ENCODE results near the gene STX3. TPM values are rescaled to one million over a fixed set of nuclear protein-coding genes. Genes with fewer than 3 reads are reported as not detected.
A peak's percentile ranks its signal among the peaks of the same experiment; 100 is the strongest.

STX3 gene
- total RNA-seq, 5 donors from 2014 or later (not counting 1 experiment from before 2014, with no cell fraction given) = 8.9 to 13.3 (median 11.4) TPM

DNA sequence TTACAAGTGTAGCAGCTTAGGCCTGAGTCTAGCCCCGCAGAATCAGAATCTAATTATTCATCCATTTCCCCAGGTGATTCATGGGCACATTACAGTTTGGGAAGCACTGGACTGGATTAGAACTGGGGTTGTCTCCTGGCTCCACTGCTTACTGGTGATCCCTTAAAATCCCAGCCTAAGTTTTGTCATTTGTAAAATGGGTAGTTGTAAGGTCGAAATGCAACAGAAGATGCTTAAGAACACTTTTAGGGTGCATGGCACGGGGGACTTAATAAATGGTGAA lies 1.3 kb downstream of the STX3 start:
- Mint-ChIP-seq H3K4me1 (peaks cover 28 to 36% (median 29%) of the 10 kb centered on the region in 3 donors), H3K4me3 (peak overlapping the region; percentile 82 to 95 (median 85)), H3K27ac (peak overlapping the region in 1 of 2 donors; percentile 34), H3K36me3 (peaks cover 3% of the 10 kb centered on the region), H3K9me3 (no peaks in the 10 kb centered on the region), H3K27me3 (no peaks in the 10 kb centered on the region)
- DNase-seq (no peak), ATAC-seq (replicated peaks in 1 of 4) (no peak)
- H3K9me3 ChIP-seq = no peaks in the 10 kb centered on the region
- H3K27me3 ChIP-seq (replicated peaks in 1 of 2; ENCODE audit: control insufficient read depth in 2 of 2, extremely low read depth in 1 of 2, insufficient read depth in 2 of 2, low read length in 1 of 2) = peaks cover 0 to 3% of the 10 kb centered on the region in 2 experiments
- H3K36me3 ChIP-seq (ENCODE audit: control insufficient read depth in 2 of 2, extremely low read depth in 1 of 2, insufficient read depth in 1 of 2, low read length in 1 of 2) = no peaks in the 10 kb centered on the region
- WGBS (ENCODE audit: insufficient coverage) = 69% methylated on average over 2 of the region's 3 CpGs
- no peak overlapping the region for H3K27ac ChIP-seq (ENCODE audit: low read length)
- POLR2A ChIA-PET = interaction anchor here in 1 of 2 donors (0.7 kb wide), 1 partner anchor 45 kb away, joined by 6 read pairs; no protein-coding TSS in a partner anchor
- no peak overlapping the region for H3K4me3 ChIP-seq (ENCODE audit: control insufficient read depth in 1 of 2, extremely low read depth in 1 of 2, low read length in 1 of 2)
- peaks cover 6 to 24% of the 10 kb centered on the region in 2 experiments for H3K4me1 ChIP-seq (ENCODE audit: control insufficient read depth in 1 of 2, extremely low read depth in 1 of 2, insufficient read depth in 2 of 2, low read length in 2 of 2)
- CTCF ChIA-PET = interaction anchor here (0.6 to 3.6 kb wide), 4 partner anchors 8 to 48 kb away, joined by 3 to 28 read pairs (median 6); no protein-coding TSS in a partner anchor

DNA sequence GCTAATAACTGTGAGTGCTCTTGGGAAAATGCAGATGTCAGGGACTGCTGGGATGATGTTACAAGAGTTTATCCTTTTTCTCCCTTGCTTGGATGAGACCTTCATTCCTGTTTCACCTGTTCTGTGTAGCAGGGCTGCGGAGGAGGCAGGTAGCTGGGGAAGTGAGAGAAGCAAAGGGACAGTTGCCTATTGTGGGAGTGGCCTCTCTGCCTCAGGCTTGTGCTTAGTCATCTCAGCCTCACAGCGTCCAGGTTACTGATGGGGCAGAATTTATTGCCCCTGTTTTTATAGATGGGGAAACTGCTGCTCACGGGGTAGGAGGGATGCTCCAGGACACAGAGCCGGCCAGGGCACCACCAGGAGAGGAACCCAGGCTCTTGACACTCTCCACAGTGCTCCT lies 1.7 kb downstream of the STX3 start:
- no peak overlapping the region for H3K4me3 ChIP-seq (ENCODE audit: control insufficient read depth in 1 of 2, extremely low read depth in 1 of 2, low read length in 1 of 2)
- H3K27ac Mint-ChIP-seq = peak overlapping the region in 1 of 2 donors; percentile 23
- H3K4me1 Mint-ChIP-seq = peaks cover 28 to 36% (median 29%) of the 10 kb centered on the region in 3 donors

DNA sequence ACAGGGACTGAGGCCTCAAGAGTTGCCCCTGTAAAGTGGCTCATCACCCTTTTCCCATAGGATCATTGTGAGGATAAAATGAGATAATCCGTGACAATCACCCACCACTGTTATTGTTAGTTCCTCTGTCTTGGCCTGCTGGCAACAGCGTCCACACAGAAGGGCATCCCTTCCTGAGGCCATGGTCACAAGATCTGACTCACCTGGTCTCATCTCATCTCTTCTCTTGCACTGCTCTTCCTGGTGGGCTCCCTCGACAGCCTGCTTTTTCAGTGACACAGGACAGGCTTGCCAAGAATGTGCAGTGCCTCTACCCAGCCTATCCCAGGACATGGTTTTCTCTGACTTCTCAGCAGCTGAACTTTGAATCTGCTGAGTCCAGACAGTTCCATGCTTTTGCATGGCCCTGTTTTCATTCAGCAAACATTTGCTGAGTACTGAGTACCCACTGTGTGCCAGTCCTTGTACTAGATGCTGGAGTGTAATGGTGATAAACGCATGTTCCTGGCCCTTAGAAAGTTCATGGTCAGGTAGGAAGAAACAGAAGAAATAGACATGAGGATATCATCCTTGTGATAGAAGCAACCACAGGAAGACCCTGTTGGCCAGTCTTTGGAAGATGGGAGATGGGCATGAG lies 3.3 kb downstream of the STX3 start:
- Mint-ChIP-seq H3K27me3 (no peaks in the 10 kb centered on the region), H3K4me1 (peaks cover 28 to 36% (median 29%) of the 10 kb centered on the region in 3 donors), H3K4me3 (no peak overlapping the region), H3K36me3 (peaks cover 6% of the 10 kb centered on the region), H3K9me3 (no peaks in the 10 kb centered on the region), H3K27ac (no peak overlapping the region)
- peaks cover 6 to 24% of the 10 kb centered on the region in 2 experiments for H3K4me1 ChIP-seq (ENCODE audit: control insufficient read depth in 1 of 2, extremely low read depth in 1 of 2, insufficient read depth in 2 of 2, low read length in 2 of 2)
- DNase-seq (no peak), ATAC-seq (replicated peaks in 1 of 4) (no peak)
- peaks cover 0 to 3% of the 10 kb centered on the region in 2 experiments for H3K27me3 ChIP-seq (replicated peaks in 1 of 2; ENCODE audit: control insufficient read depth in 2 of 2, extremely low read depth in 1 of 2, insufficient read depth in 2 of 2, low read length in 1 of 2)
- H3K36me3 ChIP-seq (ENCODE audit: control insufficient read depth in 2 of 2, extremely low read depth in 1 of 2, insufficient read depth in 1 of 2, low read length in 1 of 2) = no peaks in the 10 kb centered on the region
- no peak overlapping the region for H3K4me3 ChIP-seq (ENCODE audit: control insufficient read depth in 1 of 2, extremely low read depth in 1 of 2, low read length in 1 of 2)
- 85% methylated on average over 3 of the region's 4 CpGs for WGBS (ENCODE audit: insufficient coverage)
- ChIA-PET CTCF (interaction anchor here in 1 of 2 donors (0.7 to 1.0 kb wide), 2 partner anchors 87 to 417 kb away, joined by 3 read pairs; no protein-coding TSS in a partner anchor), POLR2A (interaction anchor here in 1 of 2 donors (0.5 kb wide), 1 partner anchor 179 kb away, joined by 3 read pairs; no protein-coding TSS in a partner anchor)
- no peak overlapping the region for H3K27ac ChIP-seq (ENCODE audit: low read length)
- H3K9me3 ChIP-seq = no peaks in the 10 kb centered on the region

More for the DNA sequence above, 1.7 kb downstream of the STX3 start:
- 60% methylated on average over 1 of the region's 4 CpGs for WGBS (ENCODE audit: insufficient coverage)
- Histone ChIP-seq H3K4me1 (ENCODE audit: control insufficient read depth in 1 of 2, extremely low read depth in 1 of 2, insufficient read depth in 2 of 2, low read length in 2 of 2) (peaks cover 6 to 24% of the 10 kb centered on the region in 2 experiments), H3K27ac (ENCODE audit: low read length) (no peak overlapping the region), H3K27me3 (replicated peaks in 1 of 2; ENCODE audit: control insufficient read depth in 2 of 2, extremely low read depth in 1 of 2, insufficient read depth in 2 of 2, low read length in 1 of 2) (peaks cover 0 to 3% of the 10 kb centered on the region in 2 experiments), H3K36me3 (ENCODE audit: control insufficient read depth in 2 of 2, extremely low read depth in 1 of 2, insufficient read depth in 1 of 2, low read length in 1 of 2) (no peaks in the 10 kb centered on the region), H3K9me3 (no peaks in the 10 kb centered on the region)
- Mint-ChIP-seq H3K27me3 (no peaks in the 10 kb centered on the region), H3K9me3 (no peaks in the 10 kb centered on the region), H3K36me3 (peaks cover 3% of the 10 kb centered on the region), H3K4me3 (peak overlapping the region; percentile 82 to 95 (median 85))
- ChIA-PET POLR2A (no interaction called here), CTCF (interaction anchor here (0.5 to 3.6 kb wide), 4 partner anchors 10 to 48 kb away, joined by 3 to 28 read pairs (median 5); no protein-coding TSS in a partner anchor)
- no peak for DNase-seq
- no peak for ATAC-seq (replicated peaks in 1 of 4)

- no peaks in the 10 kb centered on the region for H3K27me3 Mint-ChIP-seq
- H3K4me3 Mint-ChIP-seq = no peak overlapping the region
- peaks cover 6% of the 10 kb centered on the region for H3K36me3 Mint-ChIP-seq
- ATAC-seq (replicated peaks in 1 of 4) (no peak), DNase-seq (no peak)
- Histone ChIP-seq H3K4me3 (ENCODE audit: control insufficient read depth in 1 of 2, extremely low read depth in 1 of 2, low read length in 1 of 2) (no peak overlapping the region), H3K36me3 (ENCODE audit: control insufficient read depth in 2 of 2, extremely low read depth in 1 of 2, insufficient read depth in 1 of 2, low read length in 1 of 2) (no peaks in the 10 kb centered on the region), H3K9me3 (no peaks in the 10 kb centered on the region), H3K27me3 (replicated peaks in 1 of 2; ENCODE audit: control insufficient read depth in 2 of 2, extremely low read depth in 1 of 2, insufficient read depth in 2 of 2, low read length in 1 of 2) (peaks cover 0 to 3% of the 10 kb centered on the region in 2 experiments), H3K4me1 (ENCODE audit: control insufficient read depth in 1 of 2, extremely low read depth in 1 of 2, insufficient read depth in 2 of 2, low read length in 2 of 2) (peaks cover 2 to 10% of the 10 kb centered on the region in 2 experiments), H3K27ac (ENCODE audit: low read length) (no peak overlapping the region)
- CTCF ChIA-PET = interaction anchor here (0.5 to 0.6 kb wide), 4 partner anchors 14 to 80 kb away, joined by 3 to 4 read pairs (median 4); no protein-coding TSS in a partner anchor
- H3K27ac Mint-ChIP-seq = no peak overlapping the region
- no CpG with 5 or more reads among the region's 4 CpGs for WGBS (ENCODE audit: insufficient coverage)
- no peaks in the 10 kb centered on the region for H3K9me3 Mint-ChIP-seq
- H3K4me1 Mint-ChIP-seq = peaks cover 16 to 32% (median 27%) of the 10 kb centered on the region in 3 donors
- POLR2A ChIA-PET = no interaction called here
Measured at GRCh38 chr11:59759900-59760299, 4.7 kb downstream of the STX3 start.

DNA sequence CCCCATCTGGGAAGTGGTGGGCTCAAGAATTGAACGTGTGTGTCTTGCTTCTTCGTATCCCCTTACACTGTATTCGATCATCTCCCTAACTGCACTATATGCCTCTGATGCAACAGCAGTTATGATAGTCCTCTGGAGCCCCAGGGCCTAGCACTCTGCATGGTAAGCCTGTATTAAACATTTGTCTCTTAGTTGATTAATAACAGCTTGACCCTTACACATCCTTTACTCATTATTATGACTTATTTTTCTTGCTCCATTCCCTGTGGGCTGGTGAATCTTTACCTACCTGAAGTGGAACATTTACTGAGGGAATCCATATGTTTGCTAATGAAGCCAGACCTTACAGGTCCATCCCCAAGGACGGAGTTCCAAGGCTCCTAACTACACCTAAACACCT lies 5.6 kb downstream of the STX3 start:
- ChIA-PET POLR2A (no interaction called here), CTCF (no interaction called here)
- Histone ChIP-seq H3K4me1 (ENCODE audit: control insufficient read depth in 1 of 2, extremely low read depth in 1 of 2, insufficient read depth in 2 of 2, low read length in 2 of 2) (peaks cover under 1 to 4% of the 10 kb centered on the region in 2 experiments), H3K27me3 (replicated peaks in 1 of 2; ENCODE audit: control insufficient read depth in 2 of 2, extremely low read depth in 1 of 2, insufficient read depth in 2 of 2, low read length in 1 of 2) (no peaks in the 10 kb centered on the region), H3K9me3 (no peaks in the 10 kb centered on the region), H3K36me3 (ENCODE audit: control insufficient read depth in 2 of 2, extremely low read depth in 1 of 2, insufficient read depth in 1 of 2, low read length in 1 of 2) (no peaks in the 10 kb centered on the region), H3K4me3 (ENCODE audit: control insufficient read depth in 1 of 2, extremely low read depth in 1 of 2, low read length in 1 of 2) (no peak overlapping the region), H3K27ac (ENCODE audit: low read length) (no peak overlapping the region)
- Mint-ChIP-seq H3K4me1 (peaks cover 13 to 36% (median 30%) of the 10 kb centered on the region in 3 donors), H3K27ac (no peak overlapping the region), H3K27me3 (no peaks in the 10 kb centered on the region), H3K4me3 (no peak overlapping the region), H3K36me3 (peaks cover 6% of the 10 kb centered on the region), H3K9me3 (no peaks in the 10 kb centered on the region)
- 67% methylated on average over 1 of the region's 4 CpGs for WGBS (ENCODE audit: insufficient coverage)
- no peak for ATAC-seq (replicated peaks in 1 of 4)
- no peak for DNase-seq

- H3K27me3 ChIP-seq (replicated peaks in 1 of 2; ENCODE audit: control insufficient read depth in 2 of 2, extremely low read depth in 1 of 2, insufficient read depth in 2 of 2, low read length in 1 of 2) = no peaks in the 10 kb centered on the region
- no peak overlapping the region for H3K4me3 Mint-ChIP-seq
- H3K4me3 ChIP-seq (ENCODE audit: control insufficient read depth in 1 of 2, extremely low read depth in 1 of 2, low read length in 1 of 2) = no peak overlapping the region
- H3K9me3 Mint-ChIP-seq = no peaks in the 10 kb centered on the region
- WGBS (ENCODE audit: insufficient coverage) = 98% methylated on average over 4 of the region's 6 CpGs
- H3K36me3 Mint-ChIP-seq = peaks cover 6% of the 10 kb centered on the region
- ChIA-PET POLR2A (no interaction called here), CTCF (no interaction called here)
- no peaks in the 10 kb centered on the region for H3K36me3 ChIP-seq (ENCODE audit: control insufficient read depth in 2 of 2, extremely low read depth in 1 of 2, insufficient read depth in 1 of 2, low read length in 1 of 2)
- no peaks in the 10 kb centered on the region for H3K9me3 ChIP-seq
- DNase-seq = no peak
- peaks cover 8% of the 10 kb centered on the region in 2 experiments for H3K4me1 ChIP-seq (ENCODE audit: control insufficient read depth in 1 of 2, extremely low read depth in 1 of 2, insufficient read depth in 2 of 2, low read length in 2 of 2)
- no peak overlapping the region for H3K27ac ChIP-seq (ENCODE audit: low read length)
- H3K27ac Mint-ChIP-seq = no peak overlapping the region
- H3K27me3 Mint-ChIP-seq = no peaks in the 10 kb centered on the region
- no peak for ATAC-seq (replicated peaks in 1 of 4)
- peaks cover under 1 to 24% (median 23%) of the 10 kb centered on the region in 3 donors for H3K4me1 Mint-ChIP-seq
Measured at GRCh38 chr11:59761993-59762392, 6.8 kb downstream of the STX3 start.
